Measurements from ENCODE around the gene SLC9A9. TPM values are rescaled to one million over a fixed set of nuclear protein-coding genes. Genes with fewer than 3 reads are reported as not detected.

Gene SLC9A9
- polyA plus RNA-seq, 1 donor (not counting 4 experiments of a cell fraction or from before 2014, with no cell fraction given): 5.2 TPM

DNA sequence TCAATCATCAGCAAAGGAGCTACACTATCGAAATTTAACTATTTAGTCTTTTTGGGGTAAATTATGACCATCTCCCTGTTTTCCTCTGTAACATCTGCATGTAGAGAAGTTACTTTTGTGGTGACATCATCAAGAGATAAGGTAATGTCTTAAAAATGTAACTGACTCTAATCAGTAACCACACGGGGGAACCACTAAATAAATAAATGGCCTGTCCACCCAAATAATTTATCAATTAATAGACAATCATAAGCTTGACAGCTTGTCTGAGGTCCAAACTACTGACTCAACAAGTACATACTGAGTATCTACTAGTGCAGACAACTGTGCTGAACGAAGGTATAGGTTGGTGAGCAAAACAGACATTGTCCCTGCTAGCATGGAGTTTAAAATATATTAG lies 219.3 kb downstream of the SLC9A9 start:
- Histone ChIP-seq H3K4me3 (ENCODE audit: control insufficient read depth in 2 of 3, extremely low read depth in 1 of 3, insufficient read depth in 2 of 3, low read depth in 1 of 3, low read length in 3 of 3) (no peak overlapping the region), H3K9me1 (ENCODE audit: control insufficient read depth, extremely low read depth, insufficient read depth, low read length) (no peaks in the 10 kb centered on the region), H2AFZ (ENCODE audit: control insufficient read depth, low read length) (no peak overlapping the region), H3K9ac (ENCODE audit: control insufficient read depth, extremely low read depth, insufficient read depth, low read length) (no peak overlapping the region), H3K4me1 (ENCODE audit: control insufficient read depth, extremely low read depth, insufficient read depth, low read length) (no peaks in the 10 kb centered on the region), H3K27ac (ENCODE audit: control insufficient read depth, insufficient read depth, low read length) (no peak overlapping the region), H3K79me2 (ENCODE audit: control insufficient read depth, insufficient read depth, low read length) (no peaks in the 10 kb centered on the region), H3K27me3 (ENCODE audit: control insufficient read depth, extremely low read depth, insufficient read depth, low read length) (no peaks in the 10 kb centered on the region), H3K36me3 (ENCODE audit: control insufficient read depth in 2 of 2, extremely low read depth in 1 of 2, insufficient read depth in 2 of 2, low read length in 2 of 2) (no peaks in the 10 kb centered on the region), H3K9me3 (ENCODE audit: control insufficient read depth, low read depth, low read length) (no peaks in the 10 kb centered on the region), H3K4me2 (ENCODE audit: control insufficient read depth, extremely low read depth, insufficient read depth, low read depth, low read length) (no peak overlapping the region), H4K20me1 (ENCODE audit: control insufficient read depth, extremely low read depth, insufficient read depth, low read length) (no peaks in the 10 kb centered on the region)
- no peak for DNase-seq (ENCODE audit: low read depth, low spot score)
- no peak for TF ChIP-seq EZH2 (IDR thresholded peaks at IDR 0.05; ENCODE audit: low read length)
- dilution Hi-C loops (cut with MboI; ENCODE audit: extremely low pct_ligation_motif_present, low sequenced_read_pairs): no loop called here
- FAIRE-seq: no peak

- Histone ChIP-seq H3K4me3 (ENCODE audit: control insufficient read depth in 2 of 3, extremely low read depth in 1 of 3, insufficient read depth in 2 of 3, low read depth in 1 of 3, low read length in 3 of 3) (no peak overlapping the region), H3K9me1 (ENCODE audit: control insufficient read depth, extremely low read depth, insufficient read depth, low read length) (no peaks in the 10 kb centered on the region), H3K9me3 (ENCODE audit: control insufficient read depth, low read depth, low read length) (no peaks in the 10 kb centered on the region), H3K9ac (ENCODE audit: control insufficient read depth, extremely low read depth, insufficient read depth, low read length) (no peak overlapping the region), H3K27me3 (ENCODE audit: control insufficient read depth, extremely low read depth, insufficient read depth, low read length) (no peaks in the 10 kb centered on the region), H3K79me2 (ENCODE audit: control insufficient read depth, insufficient read depth, low read length) (no peaks in the 10 kb centered on the region), H3K4me1 (ENCODE audit: control insufficient read depth, extremely low read depth, insufficient read depth, low read length) (no peaks in the 10 kb centered on the region), H3K4me2 (ENCODE audit: control insufficient read depth, extremely low read depth, insufficient read depth, low read depth, low read length) (no peak overlapping the region), H2AFZ (ENCODE audit: control insufficient read depth, low read length) (no peak overlapping the region), H3K27ac (ENCODE audit: control insufficient read depth, insufficient read depth, low read length) (no peak overlapping the region), H3K36me3 (ENCODE audit: control insufficient read depth in 2 of 2, extremely low read depth in 1 of 2, insufficient read depth in 2 of 2, low read length in 2 of 2) (no peaks in the 10 kb centered on the region), H4K20me1 (ENCODE audit: control insufficient read depth, extremely low read depth, insufficient read depth, low read length) (no peaks in the 10 kb centered on the region)
- FAIRE-seq (no peak), DNase-seq (ENCODE audit: low read depth, low spot score) (no peak)
- dilution Hi-C loops (cut with MboI; ENCODE audit: extremely low pct_ligation_motif_present, low sequenced_read_pairs): no loop called here
- TF ChIP-seq, protein P1, sequence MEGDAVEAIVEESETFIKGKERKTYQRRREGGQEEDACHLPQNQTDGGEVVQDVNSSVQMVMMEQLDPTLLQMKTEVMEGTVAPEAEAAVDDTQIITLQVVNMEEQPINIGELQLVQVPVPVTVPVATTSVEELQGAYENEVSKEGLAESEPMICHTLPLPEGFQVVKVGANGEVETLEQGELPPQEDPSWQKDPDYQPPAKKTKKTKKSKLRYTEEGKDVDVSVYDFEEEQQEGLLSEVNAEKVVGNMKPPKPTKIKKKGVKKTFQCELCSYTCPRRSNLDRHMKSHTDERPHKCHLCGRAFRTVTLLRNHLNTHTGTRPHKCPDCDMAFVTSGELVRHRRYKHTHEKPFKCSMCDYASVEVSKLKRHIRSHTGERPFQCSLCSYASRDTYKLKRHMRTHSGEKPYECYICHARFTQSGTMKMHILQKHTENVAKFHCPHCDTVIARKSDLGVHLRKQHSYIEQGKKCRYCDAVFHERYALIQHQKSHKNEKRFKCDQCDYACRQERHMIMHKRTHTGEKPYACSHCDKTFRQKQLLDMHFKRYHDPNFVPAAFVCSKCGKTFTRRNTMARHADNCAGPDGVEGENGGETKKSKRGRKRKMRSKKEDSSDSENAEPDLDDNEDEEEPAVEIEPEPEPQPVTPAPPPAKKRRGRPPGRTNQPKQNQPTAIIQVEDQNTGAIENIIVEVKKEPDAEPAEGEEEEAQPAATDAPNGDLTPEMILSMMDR (optimal IDR thresholded peaks at IDR 0.05 in 1 of 3, IDR thresholded peaks at IDR 0.05 in 1 of 3, conservative IDR thresholded peaks at IDR 0.05 in 1 of 3; ENCODE audit: extremely low read depth in 1 of 3, insufficient read depth in 2 of 3, low read length in 3 of 3): no peak
- TF ChIP-seq EZH2 (IDR thresholded peaks at IDR 0.05; ENCODE audit: low read length): no peak
Observed at GRCh38 chr3:143627336-143627735, 220.9 kb downstream of the SLC9A9 start.

DNA sequence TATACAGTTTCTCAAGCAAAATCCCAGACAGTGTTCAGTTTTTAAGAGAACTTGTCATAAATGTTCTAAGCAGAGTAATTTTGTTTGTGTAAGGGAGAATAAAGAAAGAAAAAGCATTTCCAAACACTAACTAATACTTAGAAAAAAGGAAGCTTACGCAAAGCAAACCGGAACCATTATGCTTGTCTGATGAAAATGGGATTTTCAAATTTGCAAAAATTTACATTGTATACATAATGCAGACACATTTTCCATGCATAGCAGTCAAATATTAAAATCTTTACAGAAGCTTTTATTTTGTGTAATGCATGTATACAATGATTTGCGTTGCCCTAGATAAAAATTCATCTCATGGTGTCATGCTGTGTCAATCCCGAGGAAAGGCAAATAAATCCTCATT lies 229.0 kb downstream of the SLC9A9 start:
- TF ChIP-seq, protein P1 (optimal IDR thresholded peaks at IDR 0.05 in 1 of 3, IDR thresholded peaks at IDR 0.05 in 1 of 3, conservative IDR thresholded peaks at IDR 0.05 in 1 of 3; ENCODE audit: extremely low read depth in 1 of 3, insufficient read depth in 2 of 3, low read length in 3 of 3): no peak
- TF ChIP-seq EZH2 (IDR thresholded peaks at IDR 0.05; ENCODE audit: low read length): no peak
- dilution Hi-C loops (cut with MboI; ENCODE audit: extremely low pct_ligation_motif_present, low sequenced_read_pairs): no loop called here
- Histone ChIP-seq H3K27ac (ENCODE audit: control insufficient read depth, insufficient read depth, low read length) (no peak overlapping the region), H3K27me3 (ENCODE audit: control insufficient read depth, extremely low read depth, insufficient read depth, low read length) (no peaks in the 10 kb centered on the region), H4K20me1 (ENCODE audit: control insufficient read depth, extremely low read depth, insufficient read depth, low read length) (no peaks in the 10 kb centered on the region), H3K9me1 (ENCODE audit: control insufficient read depth, extremely low read depth, insufficient read depth, low read length) (no peaks in the 10 kb centered on the region), H3K4me2 (ENCODE audit: control insufficient read depth, extremely low read depth, insufficient read depth, low read depth, low read length) (no peak overlapping the region), H3K79me2 (ENCODE audit: control insufficient read depth, insufficient read depth, low read length) (no peaks in the 10 kb centered on the region), H3K4me1 (ENCODE audit: control insufficient read depth, extremely low read depth, insufficient read depth, low read length) (no peaks in the 10 kb centered on the region), H2AFZ (ENCODE audit: control insufficient read depth, low read length) (no peak overlapping the region), H3K36me3 (ENCODE audit: control insufficient read depth in 2 of 2, extremely low read depth in 1 of 2, insufficient read depth in 2 of 2, low read length in 2 of 2) (no peaks in the 10 kb centered on the region), H3K9me3 (ENCODE audit: control insufficient read depth, low read depth, low read length) (no peaks in the 10 kb centered on the region), H3K4me3 (ENCODE audit: control insufficient read depth in 2 of 3, extremely low read depth in 1 of 3, insufficient read depth in 2 of 3, low read depth in 1 of 3, low read length in 3 of 3) (no peak overlapping the region), H3K9ac (ENCODE audit: control insufficient read depth, extremely low read depth, insufficient read depth, low read length) (no peak overlapping the region)
- FAIRE-seq (no peak), DNase-seq (ENCODE audit: low read depth, low spot score) (no peak)

All from keratinocyte (primary cell).